ENCODE measurements around the gene FAM114A1.

Gene FAM114A1

DNA sequence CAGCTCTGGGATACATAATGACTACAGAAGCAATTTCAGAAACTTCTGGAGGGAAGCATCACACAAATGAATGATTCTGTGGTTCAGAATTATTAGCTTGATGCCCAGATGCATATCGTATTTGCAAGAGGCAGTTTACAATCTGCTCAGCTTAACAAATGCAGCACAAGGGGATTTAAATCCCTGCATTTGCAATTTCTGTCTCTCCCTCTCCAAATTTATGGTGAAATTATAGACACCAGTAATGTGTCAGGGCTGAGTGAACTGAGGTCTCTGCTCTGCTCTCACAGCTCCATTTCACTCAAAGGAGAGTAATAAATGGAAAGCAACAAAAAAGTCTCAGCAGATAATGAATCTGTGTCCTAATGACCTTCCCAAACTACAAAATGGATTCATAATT, 84.4 kb downstream of the FAM114A1 start:
- Histone ChIP-seq H3K36me3 (ENCODE audit: control insufficient read depth, low read length) (no peaks in the 10 kb centered on the region), H3K27ac (ENCODE audit: low read depth, low read length) (no peak overlapping the region), H3K27me3 (ENCODE audit: control insufficient read depth, low read length) (peaks cover 7% of the 10 kb centered on the region; the same call in 1 of the 2 replicates), H3F3A (ENCODE audit: control insufficient read depth, insufficient read depth) (no peaks in the 10 kb centered on the region), H3K4me3 (ENCODE audit: low read length) (no peak overlapping the region), H3K4me1 (ENCODE audit: control insufficient read depth, low read length) (no peaks in the 10 kb centered on the region), H3K9me2 (replicated peaks; ENCODE audit: control insufficient read depth, low read length) (no peaks in the 10 kb centered on the region), H3K9me3 (ENCODE audit: control insufficient read depth, insufficient read depth, low read length) (no peaks in the 10 kb centered on the region), H3K4me2 (ENCODE audit: low read length) (no peak overlapping the region), H3K79me2 (ENCODE audit: control insufficient read depth, low read length) (no peaks in the 10 kb centered on the region), H4K20me1 (ENCODE audit: control insufficient read depth, insufficient read depth, low read depth, low read length) (no peaks in the 10 kb centered on the region)
- TF ChIP-seq, protein P1, sequence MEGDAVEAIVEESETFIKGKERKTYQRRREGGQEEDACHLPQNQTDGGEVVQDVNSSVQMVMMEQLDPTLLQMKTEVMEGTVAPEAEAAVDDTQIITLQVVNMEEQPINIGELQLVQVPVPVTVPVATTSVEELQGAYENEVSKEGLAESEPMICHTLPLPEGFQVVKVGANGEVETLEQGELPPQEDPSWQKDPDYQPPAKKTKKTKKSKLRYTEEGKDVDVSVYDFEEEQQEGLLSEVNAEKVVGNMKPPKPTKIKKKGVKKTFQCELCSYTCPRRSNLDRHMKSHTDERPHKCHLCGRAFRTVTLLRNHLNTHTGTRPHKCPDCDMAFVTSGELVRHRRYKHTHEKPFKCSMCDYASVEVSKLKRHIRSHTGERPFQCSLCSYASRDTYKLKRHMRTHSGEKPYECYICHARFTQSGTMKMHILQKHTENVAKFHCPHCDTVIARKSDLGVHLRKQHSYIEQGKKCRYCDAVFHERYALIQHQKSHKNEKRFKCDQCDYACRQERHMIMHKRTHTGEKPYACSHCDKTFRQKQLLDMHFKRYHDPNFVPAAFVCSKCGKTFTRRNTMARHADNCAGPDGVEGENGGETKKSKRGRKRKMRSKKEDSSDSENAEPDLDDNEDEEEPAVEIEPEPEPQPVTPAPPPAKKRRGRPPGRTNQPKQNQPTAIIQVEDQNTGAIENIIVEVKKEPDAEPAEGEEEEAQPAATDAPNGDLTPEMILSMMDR (IDR thresholded peaks at IDR 0.05; ENCODE audit: low read depth, low read length, poor library complexity, severe bottlenecking), result no peak
- TF ChIP-seq EZH2phosphoT487 (IDR thresholded peaks at IDR 0.05; ENCODE audit: borderline replicate concordance, low read length), result no peak

DNA sequence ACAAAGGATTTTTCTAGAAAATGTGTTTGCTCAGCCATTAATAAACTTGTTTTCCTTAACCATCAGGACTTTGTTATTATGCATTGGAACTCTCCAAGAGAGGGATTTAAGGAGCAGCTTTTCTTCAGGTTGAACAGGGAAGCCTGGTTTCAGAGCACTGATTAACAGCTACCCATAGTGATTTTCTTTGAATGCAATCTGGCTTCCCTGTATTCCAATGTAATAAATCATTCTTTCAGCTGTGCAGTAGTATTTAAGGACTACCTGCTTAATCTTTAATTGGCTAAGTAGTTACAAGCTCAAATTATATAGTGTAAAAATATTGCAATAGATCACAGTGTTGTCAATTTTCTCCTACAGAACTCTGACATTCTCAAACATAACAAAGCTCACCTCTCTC, 87.1 kb downstream of the FAM114A1 start:
- no peaks in the 10 kb centered on the region for H3K36me3 ChIP-seq (ENCODE audit: control insufficient read depth, low read length)
- H4K20me1 ChIP-seq (ENCODE audit: control insufficient read depth, insufficient read depth, low read depth, low read length), result no peaks in the 10 kb centered on the region
- no peaks in the 10 kb centered on the region for H3F3A ChIP-seq (ENCODE audit: control insufficient read depth, insufficient read depth)
- no peak overlapping the region for H3K27ac ChIP-seq (ENCODE audit: low read depth, low read length)
- no peaks in the 10 kb centered on the region for H3K9me3 ChIP-seq (ENCODE audit: control insufficient read depth, insufficient read depth, low read length)
- TF ChIP-seq, protein P1 (IDR thresholded peaks at IDR 0.05; ENCODE audit: low read depth, low read length, poor library complexity, severe bottlenecking), result no peak
- no peak for TF ChIP-seq EZH2phosphoT487 (IDR thresholded peaks at IDR 0.05; ENCODE audit: borderline replicate concordance, low read length)
- no peaks in the 10 kb centered on the region for H3K9me2 ChIP-seq (replicated peaks; ENCODE audit: control insufficient read depth, low read length)
- no peak overlapping the region for H3K4me3 ChIP-seq (ENCODE audit: low read length)
- H3K79me2 ChIP-seq (ENCODE audit: control insufficient read depth, low read length), result no peaks in the 10 kb centered on the region
- peaks cover 11% of the 10 kb centered on the region for H3K27me3 ChIP-seq (ENCODE audit: control insufficient read depth, low read length)
- H3K4me1 ChIP-seq (ENCODE audit: control insufficient read depth, low read length), result 0 out of 2 replicates have a peak, but pooled peaks cover 3% of the 10 kb centered on the region
- no peak overlapping the region for H3K4me2 ChIP-seq (ENCODE audit: low read length)

DNA sequence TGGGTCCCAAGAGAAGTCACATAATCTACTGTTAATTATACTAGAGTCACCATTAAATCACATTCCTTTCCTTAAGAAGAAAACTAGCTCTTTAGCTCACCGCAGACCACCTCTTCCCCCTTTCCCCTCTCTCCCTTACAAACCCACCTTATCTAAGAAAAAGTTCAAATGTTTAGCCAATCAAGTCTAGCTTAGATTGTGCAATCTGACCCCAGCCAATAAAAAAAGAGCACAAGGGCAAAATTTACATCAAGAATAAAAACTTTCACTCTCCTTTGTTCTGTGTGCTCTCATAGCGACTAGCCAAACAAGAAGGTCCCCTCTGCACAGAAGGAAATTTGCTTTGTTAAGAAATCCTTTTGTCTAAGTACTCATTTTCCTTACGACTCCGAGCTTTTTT, 88.4 kb downstream of the FAM114A1 start:
- Histone ChIP-seq H3K27me3 (ENCODE audit: control insufficient read depth, low read length) (peaks cover 8% of the 10 kb centered on the region), H3K9me3 (ENCODE audit: control insufficient read depth, insufficient read depth, low read length) (no peaks in the 10 kb centered on the region), H3K79me2 (ENCODE audit: control insufficient read depth, low read length) (no peaks in the 10 kb centered on the region), H3F3A (ENCODE audit: control insufficient read depth, insufficient read depth) (no peaks in the 10 kb centered on the region), H3K4me3 (ENCODE audit: low read length) (no peak overlapping the region), H3K4me1 (ENCODE audit: control insufficient read depth, low read length) (0 out of 2 replicates have a peak, but pooled peaks cover 3% of the 10 kb centered on the region), H3K36me3 (ENCODE audit: control insufficient read depth, low read length) (no peaks in the 10 kb centered on the region), H3K27ac (ENCODE audit: low read depth, low read length) (no peak overlapping the region), H3K4me2 (ENCODE audit: low read length) (no peak overlapping the region), H3K9me2 (replicated peaks; ENCODE audit: control insufficient read depth, low read length) (no peaks in the 10 kb centered on the region), H4K20me1 (ENCODE audit: control insufficient read depth, insufficient read depth, low read depth, low read length) (no peaks in the 10 kb centered on the region)
- no peak for TF ChIP-seq EZH2phosphoT487 (IDR thresholded peaks at IDR 0.05; ENCODE audit: borderline replicate concordance, low read length)
- TF ChIP-seq, protein P1 (IDR thresholded peaks at IDR 0.05; ENCODE audit: low read depth, low read length, poor library complexity, severe bottlenecking), result no peak

Data from DOHH2 (cell line).